Activated naive CD8-positive, alpha-beta T cell (primary cell): Measurements from ENCODE around the gene DNAJA3.
A peak's percentile ranks its signal among the peaks of the same experiment; 100 is the strongest.

Source experiments
- H3K27ac Mint-ChIP-seq: one replicate; pipeline ENCODE4 v1.8.0; 2021; ENCODE audit warnings: mixed read lengths
- H3K27me3 Mint-ChIP-seq: one replicate; pipeline ENCODE4 v1.8.0; 2021; ENCODE audit warnings: mixed read lengths
- H3K36me3 Mint-ChIP-seq: one replicate; pipeline ENCODE4 v1.8.0; 2021; ENCODE audit warnings: mixed read lengths
- H3K4me1 Mint-ChIP-seq: one replicate; pipeline ENCODE4 v1.8.0; 2021; ENCODE audit warnings: low read depth, mixed read lengths
- H3K4me3 Mint-ChIP-seq: one replicate; pipeline ENCODE4 v1.8.0; 2021; ENCODE audit warnings: mild to moderate bottlenecking, mixed read lengths
- H3K9me3 Mint-ChIP-seq: one replicate; pipeline ENCODE4 v1.8.0; 2021; ENCODE audit warnings: low read depth, mixed read lengths

Gene DNAJA3

DNA sequence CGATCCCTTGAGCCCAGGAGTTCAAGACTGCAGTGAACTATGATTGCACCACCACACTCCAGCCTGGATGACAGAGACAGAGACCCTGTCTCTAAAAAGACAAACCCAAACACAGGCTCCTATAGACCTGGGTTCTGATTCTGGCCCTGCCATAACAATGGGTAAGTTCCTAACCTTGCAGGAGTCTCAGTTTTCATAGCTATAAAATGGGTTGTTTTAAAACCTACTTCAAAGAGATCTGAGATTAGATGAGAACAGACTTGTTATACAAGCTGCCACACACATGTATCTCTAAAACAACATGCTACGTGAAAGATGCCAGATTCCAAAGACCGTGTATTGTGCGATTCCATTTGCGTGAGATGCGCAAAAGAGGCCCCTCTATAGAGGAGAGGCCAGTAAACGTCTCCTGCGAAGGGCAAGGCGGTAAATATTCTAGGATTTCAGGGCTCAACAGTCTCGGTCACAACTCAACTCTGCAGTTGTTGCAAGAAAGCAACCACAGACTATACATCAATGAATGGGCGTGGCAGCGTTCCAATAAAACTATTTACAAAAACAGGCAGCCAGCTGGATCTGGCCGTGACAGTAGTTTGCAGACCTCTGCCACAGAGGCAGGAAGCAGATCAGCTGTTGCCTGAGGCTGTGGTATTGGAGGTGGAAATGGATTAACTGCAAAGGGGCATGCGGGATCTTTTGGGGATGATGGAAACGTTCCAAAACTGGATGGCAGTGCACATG, 15.2 kb upstream of the DNAJA3 start:
- H3K4me1 Mint-ChIP-seq: peaks cover 37% of the 10 kb centered on the region
- H3K9me3 Mint-ChIP-seq: no peaks in the 10 kb centered on the region
- no peaks in the 10 kb centered on the region for H3K27me3 Mint-ChIP-seq
- no peak overlapping the region for H3K4me3 Mint-ChIP-seq
- peak overlapping the region; percentile 71 for H3K27ac Mint-ChIP-seq
- peaks cover 3% of the 10 kb centered on the region for H3K36me3 Mint-ChIP-seq

DNA sequence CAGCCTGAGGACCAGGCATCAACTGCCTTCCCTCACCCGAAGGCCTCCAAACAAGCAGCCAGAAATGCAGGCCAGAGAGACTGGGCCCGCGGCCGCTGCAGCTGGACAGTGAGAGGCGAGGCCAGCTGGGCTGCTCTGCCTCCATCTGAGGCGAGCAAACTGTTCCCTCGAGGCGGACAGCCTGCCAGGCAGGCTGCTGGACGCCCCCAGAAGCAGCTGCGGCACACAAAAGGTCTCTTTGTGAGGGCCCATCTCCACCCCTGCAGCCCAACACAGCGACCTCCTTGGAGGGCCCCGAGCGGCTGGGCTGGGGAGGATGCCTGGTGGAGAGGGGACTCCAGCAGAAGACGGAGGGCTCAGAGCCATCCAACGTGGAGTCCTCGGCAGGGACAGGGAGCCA, 14.0 kb upstream of the DNAJA3 start:
- Mint-ChIP-seq H3K4me1 (peaks cover 40% of the 10 kb centered on the region), H3K9me3 (no peaks in the 10 kb centered on the region), H3K27ac (no peak overlapping the region), H3K36me3 (peaks cover 3% of the 10 kb centered on the region), H3K27me3 (no peaks in the 10 kb centered on the region), H3K4me3 (no peak overlapping the region)

DNA sequence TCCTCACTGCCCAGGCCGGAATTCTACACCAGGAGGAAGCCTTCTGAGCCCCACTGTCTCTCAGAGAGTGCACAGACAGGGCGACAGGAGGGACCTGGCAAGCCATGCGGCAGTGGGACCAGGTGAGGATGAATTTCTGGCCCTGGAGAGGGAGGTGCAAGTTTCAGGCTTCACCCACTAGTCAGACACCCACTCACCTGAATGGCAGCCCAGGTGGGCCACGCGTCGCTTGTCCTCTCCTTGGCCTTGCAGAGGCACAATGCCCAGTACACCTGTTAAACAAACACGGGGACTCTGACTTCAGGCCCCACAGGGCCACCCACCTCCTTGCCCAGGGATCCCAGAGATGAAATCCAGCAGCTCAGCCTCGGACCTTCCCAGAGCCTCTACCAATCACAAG, 13.5 kb upstream of the DNAJA3 start:
- peak overlapping the region; percentile 58 for H3K27ac Mint-ChIP-seq
- no peaks in the 10 kb centered on the region for H3K27me3 Mint-ChIP-seq
- no peak overlapping the region for H3K4me3 Mint-ChIP-seq
- H3K9me3 Mint-ChIP-seq: no peaks in the 10 kb centered on the region
- H3K4me1 Mint-ChIP-seq: peaks cover 42% of the 10 kb centered on the region
- H3K36me3 Mint-ChIP-seq: peaks cover 3% of the 10 kb centered on the region

DNA sequence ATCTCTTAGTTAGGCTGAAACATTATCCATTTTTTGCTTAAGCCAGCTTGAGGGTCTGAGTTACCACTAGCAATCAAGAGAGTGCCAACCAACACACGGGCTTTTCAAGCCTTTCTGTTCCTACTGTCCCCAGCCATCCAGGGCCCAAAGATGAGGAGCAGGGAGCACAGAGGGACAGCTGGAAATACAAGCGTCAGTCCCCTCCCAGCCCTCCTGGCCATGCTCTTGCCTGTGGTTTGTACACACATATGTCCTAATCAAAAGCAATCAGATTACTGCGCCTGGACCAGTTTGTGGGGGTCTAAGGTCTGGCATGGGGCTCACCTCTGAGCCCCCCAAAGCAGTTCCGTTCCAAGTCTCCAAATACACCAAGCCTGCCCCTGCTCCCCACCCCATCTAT, 12.8 kb upstream of the DNAJA3 start:
- Mint-ChIP-seq H3K4me1 (peaks cover 42% of the 10 kb centered on the region), H3K27me3 (no peaks in the 10 kb centered on the region), H3K9me3 (no peaks in the 10 kb centered on the region), H3K27ac (peak overlapping the region; percentile 22), H3K36me3 (peaks cover 3% of the 10 kb centered on the region), H3K4me3 (no peak overlapping the region)

DNA sequence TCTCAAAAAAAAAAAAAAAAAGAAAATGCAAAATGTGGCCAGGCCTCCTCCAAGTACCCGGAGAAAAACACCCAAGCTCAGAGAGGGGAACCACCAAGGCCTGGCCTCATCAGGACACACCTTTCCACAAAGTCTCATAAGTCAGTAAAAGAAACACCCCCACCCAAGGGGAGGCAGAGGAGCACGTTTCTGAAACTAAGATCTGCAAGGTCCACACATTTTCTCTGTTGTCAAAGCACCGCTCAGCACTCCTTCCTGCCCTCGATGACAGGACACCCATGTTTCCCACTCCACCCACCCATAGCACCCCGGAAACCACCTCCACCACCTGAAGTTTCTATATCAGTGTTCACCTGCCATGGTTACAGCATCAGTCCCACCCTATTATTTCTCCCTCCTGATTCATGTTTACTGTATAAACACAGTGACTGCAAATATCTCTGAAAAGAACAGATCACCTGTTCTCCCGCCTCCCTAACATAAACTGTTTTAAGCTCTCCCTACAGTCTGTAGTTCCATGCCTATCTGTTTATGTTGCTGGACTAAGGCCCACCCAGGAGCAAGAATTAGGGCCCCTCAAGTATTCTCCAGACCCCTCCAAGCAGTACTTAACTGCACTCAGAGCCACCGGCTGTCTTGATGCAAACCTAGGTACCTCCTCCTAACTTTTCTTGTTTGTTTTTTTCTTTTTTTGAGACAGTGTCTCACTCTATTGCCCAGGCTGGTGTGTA, 11.3 kb upstream of the DNAJA3 start:
- H3K4me3 Mint-ChIP-seq: peak overlapping the region; percentile 97
- H3K36me3 Mint-ChIP-seq: peaks cover 3% of the 10 kb centered on the region
- no peaks in the 10 kb centered on the region for H3K9me3 Mint-ChIP-seq
- no peaks in the 10 kb centered on the region for H3K27me3 Mint-ChIP-seq
- peaks cover 40% of the 10 kb centered on the region for H3K4me1 Mint-ChIP-seq
- peak overlapping the region; percentile 98 for H3K27ac Mint-ChIP-seq

DNA sequence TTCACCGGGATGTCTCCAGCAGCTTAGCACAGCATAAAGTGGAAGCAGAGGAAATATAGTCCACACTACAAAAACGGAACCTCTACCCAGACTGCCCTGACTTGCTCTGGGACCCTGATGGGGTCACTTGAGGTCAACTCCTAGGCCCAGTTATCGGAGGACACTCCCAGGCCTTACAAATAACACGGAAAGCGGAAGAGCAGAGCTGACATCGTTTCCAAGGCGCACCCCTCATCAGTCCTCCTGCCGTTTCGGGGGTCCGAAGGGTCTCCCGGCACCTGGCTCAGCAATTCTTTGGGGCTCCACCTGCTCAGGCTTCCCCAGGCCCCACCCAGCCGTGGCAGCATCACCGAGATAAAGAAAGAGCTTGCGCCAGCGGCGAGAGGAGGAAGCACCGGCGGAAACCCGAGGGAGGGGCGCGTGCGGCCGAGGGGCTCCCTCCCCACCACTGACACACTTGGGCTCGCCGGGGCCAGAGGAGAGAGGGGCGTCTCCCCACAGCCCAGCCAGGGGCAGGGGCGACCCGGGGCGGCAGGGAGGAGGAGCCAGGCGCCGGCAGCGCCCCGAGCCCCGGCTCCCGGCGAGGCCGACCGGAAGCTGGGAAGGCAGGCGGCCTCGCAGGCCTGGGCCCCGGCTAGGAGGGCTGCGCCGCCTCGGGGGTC, 10.0 kb upstream of the DNAJA3 start:
- peak overlapping the region; percentile 97 for H3K4me3 Mint-ChIP-seq
- no peaks in the 10 kb centered on the region for H3K9me3 Mint-ChIP-seq
- no peaks in the 10 kb centered on the region for H3K27me3 Mint-ChIP-seq
- peaks cover 38% of the 10 kb centered on the region for H3K4me1 Mint-ChIP-seq
- peak overlapping the region; percentile 98 for H3K27ac Mint-ChIP-seq
- peaks cover 3% of the 10 kb centered on the region for H3K36me3 Mint-ChIP-seq

DNA sequence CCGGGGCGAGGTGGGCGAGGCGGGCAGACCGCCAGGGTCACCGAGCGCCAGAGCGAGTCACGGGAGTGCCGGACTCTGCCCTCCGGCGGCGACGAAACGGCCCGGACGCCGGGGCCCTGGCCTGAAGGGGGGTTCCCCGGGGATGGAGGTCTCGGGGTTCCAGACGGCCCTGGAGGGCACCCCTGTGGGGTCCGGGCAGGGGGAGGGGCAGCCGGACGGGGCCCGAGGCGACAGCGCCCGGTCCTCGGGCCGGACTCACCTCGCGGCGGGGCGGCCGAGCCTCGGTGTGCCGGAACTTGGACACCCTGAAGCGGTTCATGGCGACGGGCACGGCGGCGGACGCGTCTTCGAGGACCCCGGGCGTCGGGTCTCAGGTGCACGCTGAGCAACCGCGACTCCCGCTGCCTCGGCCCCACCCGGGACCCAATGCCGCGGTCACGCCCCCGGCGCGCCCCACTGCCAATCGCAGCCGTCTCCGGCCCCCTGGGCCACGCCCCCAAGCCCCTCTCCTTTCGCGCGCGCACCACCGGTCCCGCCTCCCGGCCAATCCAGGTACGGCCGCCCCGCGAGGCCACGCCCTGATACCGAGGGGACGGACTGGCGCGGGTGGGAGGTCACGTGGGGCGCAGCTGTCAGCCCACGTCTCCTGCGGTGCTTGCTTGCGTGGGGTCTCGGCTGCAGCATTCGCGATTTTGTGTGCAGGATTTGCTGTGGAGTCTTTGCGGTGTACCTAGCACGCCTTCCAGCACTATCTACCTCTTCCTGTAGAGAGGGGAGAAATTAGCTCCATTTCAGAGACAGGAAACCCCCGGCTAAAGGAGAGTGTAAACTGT, 9.3 kb upstream of the DNAJA3 start, which contains the start of gene CORO7:
CORO7 (minus strand) TSS at position 397 of the 833 bp plus-strand sequence; CDS start at position 319, 78 bp downstream.
- Mint-ChIP-seq H3K9me3 (no peaks in the 10 kb centered on the region), H3K4me3 (peak within 1 kb of the TSS; percentile 97), H3K4me1 (peaks cover 34% of the 10 kb centered on the region), H3K27me3 (no peaks in the 10 kb centered on the region), H3K27ac (peak within 1 kb of the TSS; percentile 98), H3K36me3 (peaks cover 3% of the 10 kb centered on the region)

DNA sequence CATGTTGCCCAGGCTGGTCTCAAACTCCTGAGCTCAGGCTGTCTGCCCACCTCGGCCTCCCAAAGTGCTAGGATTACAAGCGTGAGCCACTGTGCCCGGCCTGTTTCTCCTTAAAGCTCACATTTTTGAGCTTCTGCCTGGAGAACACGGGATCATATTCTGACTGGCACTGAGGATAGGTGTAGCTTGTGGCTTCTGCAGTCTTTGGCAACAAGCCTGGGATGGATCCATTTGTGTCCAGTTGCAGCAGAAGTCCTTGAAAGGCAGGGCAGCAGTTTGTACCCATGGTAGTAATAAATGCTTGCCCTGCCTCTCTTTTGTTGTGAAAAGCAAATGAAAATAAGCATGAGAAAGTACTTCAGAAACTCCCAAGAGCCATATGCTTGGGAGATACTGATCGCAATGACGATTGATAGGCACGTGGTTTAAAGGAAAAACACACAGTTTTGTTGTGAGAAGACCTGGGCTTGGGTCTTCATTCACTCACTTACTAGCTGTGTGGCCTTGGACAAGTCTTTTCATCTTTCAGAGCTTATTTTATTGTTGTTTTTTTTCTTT, 6.2 kb upstream of the DNAJA3 start:
- peaks cover 3% of the 10 kb centered on the region for H3K36me3 Mint-ChIP-seq
- no peak overlapping the region for H3K27ac Mint-ChIP-seq
- no peaks in the 10 kb centered on the region for H3K9me3 Mint-ChIP-seq
- no peak overlapping the region for H3K4me3 Mint-ChIP-seq
- no peaks in the 10 kb centered on the region for H3K27me3 Mint-ChIP-seq
- H3K4me1 Mint-ChIP-seq: peaks cover 17% of the 10 kb centered on the region

DNA sequence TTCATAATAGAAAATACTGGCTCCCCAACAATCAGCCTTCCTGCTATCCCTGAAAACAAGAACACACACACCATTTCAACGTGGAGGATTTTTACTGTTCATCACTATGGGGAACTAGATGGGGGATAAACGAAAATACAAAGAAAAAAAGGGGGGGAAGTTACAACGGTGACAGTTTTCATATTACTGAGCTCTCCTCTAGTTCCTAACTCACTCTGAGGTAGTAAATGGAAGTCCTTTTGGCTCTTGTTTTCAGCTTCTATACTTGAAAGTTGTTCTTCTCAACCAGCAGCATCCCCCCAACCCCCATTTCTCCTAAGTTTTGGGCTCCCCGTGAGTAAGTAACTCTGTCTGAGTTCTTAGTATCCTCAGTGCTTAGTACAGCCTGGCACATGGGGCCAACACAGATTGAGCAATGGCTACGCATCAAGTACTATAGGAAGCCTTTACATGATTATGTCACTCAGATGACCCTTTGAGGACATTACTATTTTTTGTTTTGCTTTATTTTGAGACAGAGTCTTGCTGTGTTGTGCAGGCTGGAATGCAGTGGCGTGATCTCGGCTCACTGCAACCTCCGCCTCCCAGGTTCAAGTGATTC, 5.1 kb upstream of the DNAJA3 start:
- no peak overlapping the region for H3K4me3 Mint-ChIP-seq
- H3K9me3 Mint-ChIP-seq: no peaks in the 10 kb centered on the region
- peaks cover 10% of the 10 kb centered on the region for H3K4me1 Mint-ChIP-seq
- no peaks in the 10 kb centered on the region for H3K27me3 Mint-ChIP-seq
- no peak overlapping the region for H3K27ac Mint-ChIP-seq
- H3K36me3 Mint-ChIP-seq: no peaks in the 10 kb centered on the region

DNA sequence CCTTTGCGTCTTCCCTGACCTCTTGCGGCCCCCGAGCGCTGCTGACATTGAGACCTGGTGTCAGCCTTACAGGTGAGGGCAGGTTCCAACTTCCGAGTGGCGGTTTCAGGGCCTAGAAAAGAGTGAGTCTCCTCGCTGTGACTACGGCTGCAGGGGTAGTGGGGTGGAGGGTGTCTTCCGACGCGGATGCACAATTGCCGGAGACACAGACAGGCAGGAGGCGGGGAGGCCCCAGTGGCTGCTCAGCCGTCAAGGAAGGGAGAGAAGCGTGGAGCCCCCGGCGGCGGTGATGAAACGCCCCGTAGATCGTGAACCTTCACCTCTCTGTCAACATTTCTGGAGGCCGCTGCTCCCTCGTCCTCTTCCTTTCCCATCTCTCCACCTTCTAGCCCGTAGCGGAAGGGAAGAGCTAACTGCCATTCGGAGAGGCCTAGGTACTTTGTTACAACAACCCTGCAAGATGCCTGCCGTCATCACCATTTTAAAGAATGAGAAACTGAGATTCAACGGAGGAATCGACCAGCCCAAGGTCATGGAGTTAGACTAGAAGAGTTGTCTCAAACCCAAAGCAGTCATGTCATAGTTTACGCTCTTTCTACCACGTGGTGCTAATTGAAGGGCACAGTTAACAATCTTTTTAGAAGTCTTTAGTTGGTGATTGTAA, 485 bp downstream of the DNAJA3 start:
- peak overlapping the region; percentile 100 for H3K4me3 Mint-ChIP-seq
- H3K27me3 Mint-ChIP-seq: no peaks in the 10 kb centered on the region
- H3K4me1 Mint-ChIP-seq: peaks cover 26% of the 10 kb centered on the region
- H3K9me3 Mint-ChIP-seq: no peaks in the 10 kb centered on the region
- H3K36me3 Mint-ChIP-seq: peaks cover 9% of the 10 kb centered on the region
- H3K27ac Mint-ChIP-seq: peak overlapping the region; percentile 100

DNA sequence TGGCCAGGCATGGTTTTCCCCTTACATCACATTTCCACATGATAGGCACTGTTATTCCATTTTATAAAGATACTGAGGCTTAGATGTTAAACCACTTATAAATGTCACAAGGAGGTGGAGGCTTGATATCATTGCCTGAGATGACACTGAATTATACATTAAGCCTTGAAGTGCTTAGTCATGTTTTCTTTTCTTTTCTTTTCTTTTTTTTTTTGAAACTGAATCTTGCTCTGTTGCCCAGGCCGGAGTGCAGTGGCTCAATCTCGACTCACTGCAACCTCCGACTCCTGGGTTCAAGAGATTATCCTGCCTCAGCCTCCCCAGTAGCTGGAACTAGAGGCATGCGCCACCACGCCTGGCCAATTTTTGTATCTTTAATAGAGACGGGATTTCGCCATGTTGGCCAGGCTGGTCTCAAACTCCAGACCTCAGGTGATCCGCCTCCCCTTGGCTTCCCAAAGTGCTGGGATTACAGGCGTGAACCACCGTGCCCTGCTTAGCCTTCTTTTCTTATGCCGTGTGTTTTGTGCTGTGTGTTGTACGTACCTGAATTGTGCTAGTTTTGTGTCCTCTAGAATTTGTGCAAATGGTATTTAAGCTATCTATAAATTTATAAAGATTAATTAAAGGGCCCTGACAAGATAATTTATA, 1.2 kb downstream of the DNAJA3 start:
- Mint-ChIP-seq H3K9me3 (no peaks in the 10 kb centered on the region), H3K4me1 (peaks cover 26% of the 10 kb centered on the region), H3K36me3 (peaks cover 9% of the 10 kb centered on the region), H3K27ac (peak overlapping the region; percentile 100), H3K27me3 (no peaks in the 10 kb centered on the region), H3K4me3 (peak overlapping the region; percentile 100)

DNA sequence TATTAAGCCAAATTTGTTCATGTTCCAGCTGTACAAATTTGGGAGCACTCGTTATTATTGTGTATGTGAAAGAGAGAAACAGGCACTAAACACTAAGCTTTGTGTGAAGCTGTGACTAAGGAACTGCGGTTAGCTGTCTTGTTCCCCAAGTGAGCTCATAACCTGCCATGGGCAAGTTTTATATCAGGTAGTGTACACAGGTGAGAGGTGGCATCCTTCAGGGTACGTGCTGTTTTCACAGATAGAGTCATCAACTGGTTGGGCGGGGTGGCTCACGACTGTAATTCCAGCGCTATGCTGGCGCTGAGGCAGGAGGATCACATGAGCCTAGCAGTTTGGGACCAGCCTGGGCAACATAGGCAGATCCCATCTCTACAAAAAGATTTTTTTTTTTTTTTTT, 2.8 kb downstream of the DNAJA3 start:
- Mint-ChIP-seq H3K4me1 (peaks cover 28% of the 10 kb centered on the region), H3K27me3 (no peaks in the 10 kb centered on the region), H3K9me3 (no peaks in the 10 kb centered on the region), H3K36me3 (peaks cover 9% of the 10 kb centered on the region), H3K4me3 (peak overlapping the region; percentile 65), H3K27ac (peak overlapping the region; percentile 71)

DNA sequence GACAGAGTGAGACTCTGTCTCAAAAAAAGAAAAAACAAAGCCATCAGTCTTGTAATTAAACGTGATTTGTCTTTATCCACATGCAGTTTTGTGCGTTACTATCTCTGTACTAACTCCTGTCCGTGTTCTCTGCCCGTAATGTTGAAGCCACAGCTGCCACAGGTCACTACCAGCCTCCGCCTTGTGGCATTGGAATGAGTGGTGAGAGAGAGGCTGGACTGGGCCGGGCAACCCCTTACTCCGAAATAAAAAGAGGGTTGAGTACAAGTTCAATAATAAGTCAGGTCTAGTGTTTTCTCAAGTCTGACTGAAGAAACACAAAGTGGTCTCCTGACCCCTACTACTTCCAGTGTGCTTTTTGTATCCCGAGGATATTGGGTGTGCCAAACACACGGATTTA, 5.4 kb downstream of the DNAJA3 start:
- Mint-ChIP-seq H3K4me3 (no peak overlapping the region), H3K9me3 (no peaks in the 10 kb centered on the region), H3K36me3 (peaks cover 14% of the 10 kb centered on the region), H3K27ac (peak overlapping the region; percentile 46), H3K4me1 (peaks cover 27% of the 10 kb centered on the region), H3K27me3 (no peaks in the 10 kb centered on the region)
